Natural killer cell treated with Interleukin-12 subunit alpha and Interleukin-12 subunit beta and Interleukin-15 and Interleukin-18, amount 100 ng/mL, for 72 hours (primary cell): ENCODE measurements around the gene NFATC2. TPM values are rescaled to one million over a fixed set of nuclear protein-coding genes. Genes with fewer than 3 reads are reported as not detected.

Experiments
- ATAC-seq, 2 donors: fragments of 150-1000 bp; cut with Tn5 transposase in 1 of 2; sonication (Bioruptor Pico), chemical (Tn5 transposase) in 1 of 2; 2 replicates each; pipeline ENCODE4 v1.10.0; 2021
- DNase-seq: peaks from one replicate; pipeline ENCODE4 v3.0.0; 2022; ENCODE audit warnings: low spot score
- H3K27ac Mint-ChIP-seq, 2 donors: 1 replicate in 1 of 2; 2 replicates in 1 of 2; pipeline ENCODE4 v1.8.0; 2022; ENCODE audit warnings: mixed read lengths in 2 of 2, mild to moderate bottlenecking in 1 of 2, moderate library complexity in 1 of 2
- H3K27me3 Mint-ChIP-seq, 2 donors: 1 replicate in 1 of 2; 2 replicates in 1 of 2; pipeline ENCODE4 v1.8.0; 2022; ENCODE audit warnings: mixed read lengths in 2 of 2
- H3K36me3 Mint-ChIP-seq: one replicate; pipeline ENCODE4 v1.8.0; 2022; ENCODE audit warnings: mixed read lengths
- H3K4me1 Mint-ChIP-seq, 2 donors: 1 replicate in 1 of 2; 2 replicates in 1 of 2; pipeline ENCODE4 v1.8.0; 2022; ENCODE audit warnings: low read depth in 2 of 2, mixed read lengths in 2 of 2, mild to moderate bottlenecking in 1 of 2
- H3K4me3 Mint-ChIP-seq: one replicate; pipeline ENCODE4 v1.8.0; 2022; ENCODE audit warnings: mixed read lengths
- H3K9me3 Mint-ChIP-seq: 2 replicates; pipeline ENCODE4 v1.8.0; 2022; ENCODE audit warnings: mixed read lengths
- total RNA-seq, 2 donors: library from RNA; stranded (reverse); gene quantifications; one replicate each; pipeline ENCODE4 v1.2.3, GENCODE V29; 2022

NFATC2 gene
- total RNA-seq, 2 donors from 2014 or later, result 83.3 to 97.1 TPM

GRCh38 chr20:51431321-51431720 lies 111.2 kb downstream of the NFATC2 start:
- H3K4me3 Mint-ChIP-seq, result peak overlapping the region; percentile 33
- peaks cover 43% of the 10 kb centered on the region for H3K36me3 Mint-ChIP-seq
- no peak for ATAC-seq
- H3K9me3 Mint-ChIP-seq, result no peaks in the 10 kb centered on the region
- DNase-seq, result no peak
- no peaks in the 10 kb centered on the region for H3K27me3 Mint-ChIP-seq
- H3K4me1 Mint-ChIP-seq, result peaks cover 73 to 75% of the 10 kb centered on the region in 2 donors
- peak overlapping the region; percentile 87 to 98 for H3K27ac Mint-ChIP-seq

GRCh38 chr20:51430198-51430950 lies 112.1 kb downstream of the NFATC2 start:
- Mint-ChIP-seq H3K36me3 (peaks cover 39% of the 10 kb centered on the region), H3K9me3 (no peaks in the 10 kb centered on the region), H3K4me1 (peaks cover 77 to 79% of the 10 kb centered on the region in 2 donors), H3K27ac (peak overlapping the region; percentile 87 to 98), H3K4me3 (no peak overlapping the region), H3K27me3 (no peaks in the 10 kb centered on the region)
- ATAC-seq, result no peak
- no peak for DNase-seq

GRCh38 chr20:51429696-51430095 lies 112.8 kb downstream of the NFATC2 start:
- DNase-seq, result no peak
- Mint-ChIP-seq H3K27ac (peak overlapping the region; percentile 92 to 98), H3K4me1 (peaks cover 76 to 78% of the 10 kb centered on the region in 2 donors), H3K36me3 (peaks cover 33% of the 10 kb centered on the region), H3K27me3 (no peaks in the 10 kb centered on the region), H3K4me3 (no peak overlapping the region), H3K9me3 (no peaks in the 10 kb centered on the region)
- no peak for ATAC-seq

GRCh38 chr20:51429144-51429482 lies 113.4 kb downstream of the NFATC2 start:
- H3K27ac Mint-ChIP-seq, result peak overlapping the region; percentile 92 to 98
- DNase-seq (no peak), ATAC-seq (no peak)
- no peak overlapping the region for H3K4me3 Mint-ChIP-seq
- no peaks in the 10 kb centered on the region for H3K9me3 Mint-ChIP-seq
- no peaks in the 10 kb centered on the region for H3K27me3 Mint-ChIP-seq
- H3K4me1 Mint-ChIP-seq, result peaks cover 78 to 80% of the 10 kb centered on the region in 2 donors
- H3K36me3 Mint-ChIP-seq, result peaks cover 31% of the 10 kb centered on the region

- DNase-seq (no peak), ATAC-seq (no peak)
- Mint-ChIP-seq H3K27ac (peak overlapping the region; percentile 92 to 98), H3K27me3 (no peaks in the 10 kb centered on the region), H3K4me3 (peak overlapping the region; percentile 48), H3K9me3 (no peaks in the 10 kb centered on the region), H3K4me1 (peaks cover 82 to 85% of the 10 kb centered on the region in 2 donors), H3K36me3 (peaks cover 35% of the 10 kb centered on the region)
Observed at GRCh38 chr20:51428401-51429143, 113.9 kb downstream of the NFATC2 start.

- ATAC-seq (no peak), DNase-seq (no peak)
- H3K4me1 Mint-ChIP-seq, result peaks cover 79% of the 10 kb centered on the region in 2 donors
- peak overlapping the region; percentile 48 for H3K4me3 Mint-ChIP-seq
- H3K27me3 Mint-ChIP-seq, result no peaks in the 10 kb centered on the region
- H3K36me3 Mint-ChIP-seq, result peaks cover 29% of the 10 kb centered on the region
- H3K9me3 Mint-ChIP-seq, result no peaks in the 10 kb centered on the region
- peak overlapping the region; percentile 92 to 98 for H3K27ac Mint-ChIP-seq
Observed at GRCh38 chr20:51427651-51428291, 114.7 kb downstream of the NFATC2 start.

GRCh38 chr20:51426718-51427650 lies 115.5 kb downstream of the NFATC2 start:
- Mint-ChIP-seq H3K9me3 (no peaks in the 10 kb centered on the region), H3K4me1 (peaks cover 79 to 82% of the 10 kb centered on the region in 2 donors), H3K36me3 (peaks cover 34% of the 10 kb centered on the region), H3K27ac (peak overlapping the region; percentile 92 to 98), H3K27me3 (no peaks in the 10 kb centered on the region), H3K4me3 (peak overlapping the region; percentile 48)
- ATAC-seq (peak; percentile 64 to 67), DNase-seq (peak; percentile 75)

GRCh38 chr20:51425347-51426106 lies 117.0 kb downstream of the NFATC2 start:
- no peaks in the 10 kb centered on the region for H3K9me3 Mint-ChIP-seq
- ATAC-seq (peak; percentile 36 to 55), DNase-seq (no peak)
- no peaks in the 10 kb centered on the region for H3K27me3 Mint-ChIP-seq
- peaks cover 39% of the 10 kb centered on the region for H3K36me3 Mint-ChIP-seq
- peak overlapping the region; percentile 92 to 98 for H3K27ac Mint-ChIP-seq
- peak overlapping the region; percentile 68 for H3K4me3 Mint-ChIP-seq
- H3K4me1 Mint-ChIP-seq, result peaks cover 80 to 84% of the 10 kb centered on the region in 2 donors

- Mint-ChIP-seq H3K4me3 (peak overlapping the region; percentile 68), H3K9me3 (no peaks in the 10 kb centered on the region), H3K4me1 (peaks cover 83 to 90% of the 10 kb centered on the region in 2 donors), H3K27ac (peak overlapping the region; percentile 92 to 98), H3K36me3 (peaks cover 39% of the 10 kb centered on the region), H3K27me3 (no peaks in the 10 kb centered on the region)
- ATAC-seq, result peak; percentile 49 to 62
- no peak for DNase-seq
Observed at GRCh38 chr20:51424270-51425117, 118.0 kb downstream of the NFATC2 start.

- no peak for ATAC-seq
- Mint-ChIP-seq H3K4me1 (peaks cover 78 to 86% of the 10 kb centered on the region in 2 donors), H3K27me3 (no peaks in the 10 kb centered on the region), H3K4me3 (peak overlapping the region; percentile 68), H3K36me3 (peaks cover 38% of the 10 kb centered on the region), H3K27ac (peak overlapping the region; percentile 92 to 98), H3K9me3 (no peaks in the 10 kb centered on the region)
- no peak for DNase-seq
Observed at GRCh38 chr20:51423810-51424209, 118.7 kb downstream of the NFATC2 start.

- peak; percentile 69 to 83 for ATAC-seq
- Mint-ChIP-seq H3K27ac (peak overlapping the region; percentile 92 to 98), H3K4me3 (peak overlapping the region; percentile 68), H3K4me1 (peaks cover 73 to 82% of the 10 kb centered on the region in 2 donors), H3K9me3 (no peaks in the 10 kb centered on the region), H3K36me3 (peaks cover 38% of the 10 kb centered on the region), H3K27me3 (no peaks in the 10 kb centered on the region)
- DNase-seq, result no peak
Observed at GRCh38 chr20:51423290-51423667, 119.2 kb downstream of the NFATC2 start.
